Transverse colon (tissue), 3 donors: ENCODE measurements around the gene MCUB.

ENCODE experiments used
- CTCF ChIP-seq, 5 experiments: fragments of 200-600 bp in 3 of 5; fragments of 450-650 bp in 2 of 5; sonication (generic) in 3 of 5; IDR thresholded peaks; 1 replicate in 2 of 5; 2 replicates in 3 of 5; pipeline ENCODE4 v1.5.1; 2016 to 2017; ENCODE audit warnings: antibody characterized with exemption in 5 of 5, inconsistent platforms in 3 of 5, mild to moderate bottlenecking in 2 of 5, moderate library complexity in 1 of 5
- POLR2A ChIP-seq: fragments of 450-650 bp; IDR thresholded peaks from one replicate; pipeline ENCODE4 v1.6.1; 2016; ENCODE audit warnings: antibody characterized with exemption, mild to moderate bottlenecking, moderate library complexity

- TF ChIP-seq CTCF (IDR thresholded peaks at IDR 0.05) (no peak), POLR2A (no peak)
Observed at GRCh38 chr4:109721033-109721432, 161.0 kb downstream of the MCUB start.
